Measurements from ENCODE around the gene UGGT1.

- TF ChIP-seq POLR2AphosphoS5 (IDR thresholded peaks at IDR 0.05) (no peak), CTCF (IDR thresholded peaks at IDR 0.05) (no peak)
These were observed 128.9 kb downstream of the UGGT1 start for GRCh38 chr2:128219891-128220290.
